T-helper 1 cell treated with Interleukin-12 subunit alpha and Interleukin-12 subunit beta and Interleukin-4 antibody, amounts not matched to agents 30 μg/mL and 1 μg/mL, for 36 hours (primary cell): ENCODE measurements around the gene VPS8.

Source experiments
- H3K27ac Mint-ChIP-seq: one replicate; pipeline ENCODE4 v1.8.0; 2021; ENCODE audit warnings: mild to moderate bottlenecking, mixed read lengths
- H3K27me3 Mint-ChIP-seq: one replicate; pipeline ENCODE4 v1.8.0; 2021; ENCODE audit warnings: low read depth, mixed read lengths
- H3K36me3 Mint-ChIP-seq: one replicate; pipeline ENCODE4 v1.8.0; 2021; ENCODE audit warnings: low read depth, mixed read lengths
- H3K4me1 Mint-ChIP-seq: one replicate; pipeline ENCODE4 v1.8.0; 2021; ENCODE audit warnings: low read depth, mixed read lengths
- H3K4me3 Mint-ChIP-seq: one replicate; pipeline ENCODE4 v1.8.0; 2021; ENCODE audit warnings: mild to moderate bottlenecking, moderate library complexity, mixed read lengths
- H3K9me3 Mint-ChIP-seq: one replicate; pipeline ENCODE4 v1.8.0; 2021; ENCODE audit warnings: mixed read lengths

The VPS8 gene

GRCh38 chr3:185058796-185059195 lies 246.8 kb downstream of the VPS8 start:
- H3K27ac Mint-ChIP-seq = no peak overlapping the region
- no peaks in the 10 kb centered on the region for H3K4me1 Mint-ChIP-seq
- peaks cover 26% of the 10 kb centered on the region for H3K36me3 Mint-ChIP-seq
- H3K27me3 Mint-ChIP-seq = no peaks in the 10 kb centered on the region
- peaks cover 45% of the 10 kb centered on the region for H3K9me3 Mint-ChIP-seq
- no peak overlapping the region for H3K4me3 Mint-ChIP-seq

- H3K27ac Mint-ChIP-seq = no peak overlapping the region
- H3K36me3 Mint-ChIP-seq = peaks cover 17% of the 10 kb centered on the region
- no peaks in the 10 kb centered on the region for H3K4me1 Mint-ChIP-seq
- H3K9me3 Mint-ChIP-seq = peaks cover 38% of the 10 kb centered on the region
- no peak overlapping the region for H3K4me3 Mint-ChIP-seq
- H3K27me3 Mint-ChIP-seq = no peaks in the 10 kb centered on the region
Observed at GRCh38 chr3:185059766-185060165, 247.8 kb downstream of the VPS8 start.

- Mint-ChIP-seq H3K27ac (no peak overlapping the region), H3K36me3 (peaks cover 12% of the 10 kb centered on the region), H3K9me3 (peaks cover 31% of the 10 kb centered on the region), H3K27me3 (no peaks in the 10 kb centered on the region), H3K4me1 (no peaks in the 10 kb centered on the region), H3K4me3 (no peak overlapping the region)
Observed at GRCh38 chr3:185060655-185061054, 248.7 kb downstream of the VPS8 start.

GRCh38 chr3:185062191-185062590 lies 250.2 kb downstream of the VPS8 start:
- Mint-ChIP-seq H3K4me1 (no peaks in the 10 kb centered on the region), H3K27ac (no peak overlapping the region), H3K27me3 (no peaks in the 10 kb centered on the region), H3K4me3 (no peak overlapping the region), H3K9me3 (peaks cover 20% of the 10 kb centered on the region), H3K36me3 (peaks cover 2% of the 10 kb centered on the region)

GRCh38 chr3:185063431-185063830 lies 251.5 kb downstream of the VPS8 start:
- H3K27ac Mint-ChIP-seq = no peak overlapping the region
- H3K27me3 Mint-ChIP-seq = no peaks in the 10 kb centered on the region
- no peak overlapping the region for H3K4me3 Mint-ChIP-seq

GRCh38 chr3:185065059-185065458 lies 253.1 kb downstream of the VPS8 start:
- Mint-ChIP-seq H3K27me3 (no peaks in the 10 kb centered on the region), H3K4me3 (no peak overlapping the region), H3K9me3 (peaks cover 4% of the 10 kb centered on the region), H3K4me1 (no peaks in the 10 kb centered on the region), H3K36me3 (no peaks in the 10 kb centered on the region), H3K27ac (no peak overlapping the region)

More at GRCh38 chr3:185063431-185063830, 251.5 kb downstream of the VPS8 start:
- no peaks in the 10 kb centered on the region for H3K36me3 Mint-ChIP-seq
- no peaks in the 10 kb centered on the region for H3K4me1 Mint-ChIP-seq
- peaks cover 11% of the 10 kb centered on the region for H3K9me3 Mint-ChIP-seq

- no peaks in the 10 kb centered on the region for H3K36me3 Mint-ChIP-seq
- no peaks in the 10 kb centered on the region for H3K4me1 Mint-ChIP-seq
- no peaks in the 10 kb centered on the region for H3K27me3 Mint-ChIP-seq
- H3K9me3 Mint-ChIP-seq = no peaks in the 10 kb centered on the region
- no peak overlapping the region for H3K4me3 Mint-ChIP-seq
- no peak overlapping the region for H3K27ac Mint-ChIP-seq
Observed at GRCh38 chr3:185066251-185066650, 254.3 kb downstream of the VPS8 start.

- Mint-ChIP-seq H3K9me3 (no peaks in the 10 kb centered on the region), H3K27me3 (no peaks in the 10 kb centered on the region), H3K4me3 (no peak overlapping the region), H3K4me1 (no peaks in the 10 kb centered on the region), H3K36me3 (no peaks in the 10 kb centered on the region), H3K27ac (no peak overlapping the region)
Observed at GRCh38 chr3:185067173-185067572, 255.2 kb downstream of the VPS8 start.

GRCh38 chr3:185069037-185070030 lies 257.4 kb downstream of the VPS8 start:
- Mint-ChIP-seq H3K4me3 (no peak overlapping the region), H3K27me3 (no peaks in the 10 kb centered on the region), H3K4me1 (no peaks in the 10 kb centered on the region), H3K36me3 (no peaks in the 10 kb centered on the region), H3K9me3 (no peaks in the 10 kb centered on the region), H3K27ac (no peak overlapping the region)

- H3K9me3 Mint-ChIP-seq = no peaks in the 10 kb centered on the region
- H3K27me3 Mint-ChIP-seq = no peaks in the 10 kb centered on the region
- H3K36me3 Mint-ChIP-seq = no peaks in the 10 kb centered on the region
- H3K27ac Mint-ChIP-seq = no peak overlapping the region
- H3K4me1 Mint-ChIP-seq = no peaks in the 10 kb centered on the region
- no peak overlapping the region for H3K4me3 Mint-ChIP-seq
Observed at GRCh38 chr3:185070491-185071286, 258.7 kb downstream of the VPS8 start.

- no peak overlapping the region for H3K4me3 Mint-ChIP-seq
- H3K27ac Mint-ChIP-seq = no peak overlapping the region
Observed at GRCh38 chr3:185071287-185071800, 259.4 kb downstream of the VPS8 start.

GRCh38 chr3:185075547-185075946 lies 263.6 kb downstream of the VPS8 start:
- no peaks in the 10 kb centered on the region for H3K36me3 Mint-ChIP-seq
- no peaks in the 10 kb centered on the region for H3K27me3 Mint-ChIP-seq
- no peaks in the 10 kb centered on the region for H3K4me1 Mint-ChIP-seq
- H3K27ac Mint-ChIP-seq = no peak overlapping the region
- H3K4me3 Mint-ChIP-seq = no peak overlapping the region
- H3K9me3 Mint-ChIP-seq = no peaks in the 10 kb centered on the region

More at GRCh38 chr3:185071287-185071800, 259.4 kb downstream of the VPS8 start:
- Mint-ChIP-seq H3K4me1 (no peaks in the 10 kb centered on the region), H3K9me3 (no peaks in the 10 kb centered on the region), H3K36me3 (no peaks in the 10 kb centered on the region), H3K27me3 (no peaks in the 10 kb centered on the region)

GRCh38 chr3:185076219-185076618 lies 264.3 kb downstream of the VPS8 start:
- Mint-ChIP-seq H3K36me3 (no peaks in the 10 kb centered on the region), H3K27me3 (no peaks in the 10 kb centered on the region), H3K4me3 (no peak overlapping the region), H3K9me3 (no peaks in the 10 kb centered on the region), H3K4me1 (no peaks in the 10 kb centered on the region), H3K27ac (no peak overlapping the region)

GRCh38 chr3:185079625-185080024 lies 267.7 kb downstream of the VPS8 start:
- H3K9me3 Mint-ChIP-seq = no peaks in the 10 kb centered on the region
- no peaks in the 10 kb centered on the region for H3K36me3 Mint-ChIP-seq
- H3K27ac Mint-ChIP-seq = no peak overlapping the region
- no peak overlapping the region for H3K4me3 Mint-ChIP-seq
- no peaks in the 10 kb centered on the region for H3K27me3 Mint-ChIP-seq
- H3K4me1 Mint-ChIP-seq = no peaks in the 10 kb centered on the region
